PFSK-1 (cell line): Measurements from ENCODE around the gene BCL11B.

ENCODE experiments used
- FOXP2 ChIP-seq: optimal IDR thresholded peaks from 2 replicates; pipeline ENCODE3; 2011; ENCODE audit warnings: borderline replicate concordance, control low read depth, inconsistent platforms; ENCODE audit not compliant: insufficient read depth; ENCODE audit errors: extremely low read length, extremely low read depth
- POLR2AphosphoS5 ChIP-seq: IDR thresholded peaks from 2 replicates; pipeline ENCODE4 v1.6.1; 2012; ENCODE audit warnings: low read depth, mild to moderate bottlenecking, control low read depth, low read length, moderate library complexity
- SIN3A ChIP-seq: IDR thresholded peaks from 2 replicates; pipeline ENCODE4 v1.6.1; 2012; ENCODE audit warnings: mild to moderate bottlenecking, low read length, moderate library complexity, borderline replicate concordance; ENCODE audit not compliant: insufficient read depth
- TAF1 ChIP-seq: IDR thresholded peaks from 2 replicates; pipeline ENCODE4 v1.6.1; 2012; ENCODE audit warnings: low read length, control low read depth, borderline replicate concordance; ENCODE audit not compliant: insufficient read depth
- TF ChIP-seq, protein P1 (sequence below), 2 experiments: IDR thresholded peaks; 2 replicates each; pipeline versions ENCODE4 v1.6.1 to v1.8.0; 2011 to 2012; ENCODE audit warnings: low read depth in 2 of 2, low read length in 2 of 2, control low read depth in 1 of 2, inconsistent platforms in 1 of 2, mild to moderate bottlenecking in 1 of 2, moderate library complexity in 1 of 2; ENCODE audit not compliant: insufficient read depth in 1 of 2

The BCL11B gene

GRCh38 chr14:99129998-99130397, 142.0 kb downstream of the BCL11B start:
- TF ChIP-seq, protein P1, sequence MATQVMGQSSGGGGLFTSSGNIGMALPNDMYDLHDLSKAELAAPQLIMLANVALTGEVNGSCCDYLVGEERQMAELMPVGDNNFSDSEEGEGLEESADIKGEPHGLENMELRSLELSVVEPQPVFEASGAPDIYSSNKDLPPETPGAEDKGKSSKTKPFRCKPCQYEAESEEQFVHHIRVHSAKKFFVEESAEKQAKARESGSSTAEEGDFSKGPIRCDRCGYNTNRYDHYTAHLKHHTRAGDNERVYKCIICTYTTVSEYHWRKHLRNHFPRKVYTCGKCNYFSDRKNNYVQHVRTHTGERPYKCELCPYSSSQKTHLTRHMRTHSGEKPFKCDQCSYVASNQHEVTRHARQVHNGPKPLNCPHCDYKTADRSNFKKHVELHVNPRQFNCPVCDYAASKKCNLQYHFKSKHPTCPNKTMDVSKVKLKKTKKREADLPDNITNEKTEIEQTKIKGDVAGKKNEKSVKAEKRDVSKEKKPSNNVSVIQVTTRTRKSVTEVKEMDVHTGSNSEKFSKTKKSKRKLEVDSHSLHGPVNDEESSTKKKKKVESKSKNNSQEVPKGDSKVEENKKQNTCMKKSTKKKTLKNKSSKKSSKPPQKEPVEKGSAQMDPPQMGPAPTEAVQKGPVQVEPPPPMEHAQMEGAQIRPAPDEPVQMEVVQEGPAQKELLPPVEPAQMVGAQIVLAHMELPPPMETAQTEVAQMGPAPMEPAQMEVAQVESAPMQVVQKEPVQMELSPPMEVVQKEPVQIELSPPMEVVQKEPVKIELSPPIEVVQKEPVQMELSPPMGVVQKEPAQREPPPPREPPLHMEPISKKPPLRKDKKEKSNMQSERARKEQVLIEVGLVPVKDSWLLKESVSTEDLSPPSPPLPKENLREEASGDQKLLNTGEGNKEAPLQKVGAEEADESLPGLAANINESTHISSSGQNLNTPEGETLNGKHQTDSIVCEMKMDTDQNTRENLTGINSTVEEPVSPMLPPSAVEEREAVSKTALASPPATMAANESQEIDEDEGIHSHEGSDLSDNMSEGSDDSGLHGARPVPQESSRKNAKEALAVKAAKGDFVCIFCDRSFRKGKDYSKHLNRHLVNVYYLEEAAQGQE (IDR thresholded peaks at IDR 0.05; ENCODE audit: insufficient read depth in 1 of 2, low read depth in 2 of 2, low read length in 2 of 2), result no peak
- no peak for TF ChIP-seq FOXP2
- TF ChIP-seq TAF1, result no peak
- no peak for TF ChIP-seq POLR2AphosphoS5
- TF ChIP-seq SIN3A, result no peak

DNA sequence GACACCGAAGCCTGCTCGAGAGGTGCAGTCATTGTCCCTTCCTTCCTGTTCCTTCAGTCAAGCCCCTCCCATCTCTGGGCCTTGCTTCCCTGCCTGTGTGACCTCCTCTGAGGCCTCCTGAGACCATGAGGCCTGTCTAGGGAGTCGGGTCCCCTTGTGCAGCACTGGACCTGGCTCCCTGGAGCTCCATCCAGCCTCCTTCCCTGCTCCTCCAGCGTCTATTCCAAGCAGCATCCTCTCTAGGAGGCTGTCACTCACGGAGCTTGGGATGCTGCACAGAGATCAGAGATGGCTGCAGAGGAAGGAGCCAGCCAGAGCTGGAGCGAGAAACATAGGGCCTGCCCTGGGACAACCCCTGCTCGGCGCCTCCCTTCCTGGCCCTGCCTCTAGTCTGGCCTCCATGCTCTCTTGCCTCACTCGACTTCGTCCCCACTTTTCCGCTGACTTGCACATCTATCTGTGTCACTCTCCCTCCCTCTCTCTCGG, 142.7 kb downstream of the BCL11B start:
- TF ChIP-seq FOXP2, result no peak
- no peak for TF ChIP-seq SIN3A
- TF ChIP-seq, protein P1 (IDR thresholded peaks at IDR 0.05; ENCODE audit: insufficient read depth in 1 of 2, low read depth in 2 of 2, low read length in 2 of 2), result no peak
- TF ChIP-seq TAF1, result no peak
- TF ChIP-seq POLR2AphosphoS5, result no peak

- TF ChIP-seq TAF1 (no peak), SIN3A (no peak), FOXP2 (no peak), POLR2AphosphoS5 (no peak)
- TF ChIP-seq, protein P1 (IDR thresholded peaks at IDR 0.05; ENCODE audit: insufficient read depth in 1 of 2, low read depth in 2 of 2, low read length in 2 of 2), result no peak
These were observed 143.8 kb downstream of the BCL11B start for GRCh38 chr14:99128185-99128584.

- TF ChIP-seq POLR2AphosphoS5 (no peak), FOXP2 (no peak), TAF1 (no peak), SIN3A (no peak)
- TF ChIP-seq, protein P1 (IDR thresholded peaks at IDR 0.05; ENCODE audit: insufficient read depth in 1 of 2, low read depth in 2 of 2, low read length in 2 of 2), result no peak
These were observed 144.3 kb downstream of the BCL11B start for GRCh38 chr14:99127651-99128167.
